ENCODE measurements around the gene PLCH2. TPM values are rescaled to one million over a fixed set of nuclear protein-coding genes. Genes with fewer than 3 reads are reported as not detected.

PLCH2 gene
- total RNA-seq, 6 experiments from 2014 or later = 0.09 to 0.34 (median 0.18) TPM; not detected in 1

- Mint-ChIP-seq H3K36me3 (ENCODE audit: low read depth) (peaks cover 1% of the 10 kb centered on the region; the same call in 1 of the 2 replicates), H3K27me3 (ENCODE audit: insufficient read depth) (peaks cover 8% of the 10 kb centered on the region), H3K9me3 (peaks cover 3% of the 10 kb centered on the region), H3K27ac (no peak overlapping the region), H3K4me3 (no peak overlapping the region), H3K4me1 (ENCODE audit: low read depth) (no peaks in the 10 kb centered on the region)
- no peak for TF ChIP-seq CTCF (IDR thresholded peaks at IDR 0.05)
- no peak for DNase-seq
Measured at GRCh38 chr1:2482588-2482987, 6.5 kb downstream of the PLCH2 start.

GRCh38 chr1:2483026-2483425 lies 6.9 kb downstream of the PLCH2 start:
- no peaks in the 10 kb centered on the region for H3K4me1 Mint-ChIP-seq (ENCODE audit: low read depth)
- no peak overlapping the region for H3K27ac Mint-ChIP-seq
- TF ChIP-seq CTCF (IDR thresholded peaks at IDR 0.05) = no peak
- H3K9me3 Mint-ChIP-seq = peaks cover 7% of the 10 kb centered on the region
- H3K4me3 Mint-ChIP-seq = no peak overlapping the region
- no peak for DNase-seq
- peaks cover 6% of the 10 kb centered on the region for H3K36me3 Mint-ChIP-seq (ENCODE audit: low read depth)
- peaks cover 9% of the 10 kb centered on the region for H3K27me3 Mint-ChIP-seq (ENCODE audit: insufficient read depth)

GRCh38 chr1:2483970-2484369 lies 7.9 kb downstream of the PLCH2 start:
- TF ChIP-seq CTCF (IDR thresholded peaks at IDR 0.05) = no peak
- Mint-ChIP-seq H3K9me3 (peaks cover 17% of the 10 kb centered on the region), H3K27me3 (ENCODE audit: insufficient read depth) (peaks cover 5% of the 10 kb centered on the region), H3K36me3 (ENCODE audit: low read depth) (peaks cover 13% of the 10 kb centered on the region), H3K4me3 (no peak overlapping the region), H3K27ac (no peak overlapping the region), H3K4me1 (ENCODE audit: low read depth) (no peaks in the 10 kb centered on the region)
- no peak for DNase-seq

GRCh38 chr1:2486041-2486440 lies 10.0 kb downstream of the PLCH2 start:
- H3K27ac Mint-ChIP-seq = no peak overlapping the region
- H3K9me3 Mint-ChIP-seq = peaks cover 23% of the 10 kb centered on the region
- no peak for DNase-seq
- H3K36me3 Mint-ChIP-seq (ENCODE audit: low read depth) = peaks cover 17% of the 10 kb centered on the region
- H3K4me3 Mint-ChIP-seq = no peak overlapping the region
- TF ChIP-seq CTCF (IDR thresholded peaks at IDR 0.05) = no peak
- H3K4me1 Mint-ChIP-seq (ENCODE audit: low read depth) = no peaks in the 10 kb centered on the region
- peaks cover 5% of the 10 kb centered on the region for H3K27me3 Mint-ChIP-seq (ENCODE audit: insufficient read depth)

GRCh38 chr1:2486558-2486957 lies 10.5 kb downstream of the PLCH2 start:
- no peak overlapping the region for H3K27ac Mint-ChIP-seq
- no peaks in the 10 kb centered on the region for H3K4me1 Mint-ChIP-seq (ENCODE audit: low read depth)
- no peak for TF ChIP-seq CTCF (IDR thresholded peaks at IDR 0.05)
- H3K4me3 Mint-ChIP-seq = no peak overlapping the region
- H3K36me3 Mint-ChIP-seq (ENCODE audit: low read depth) = peaks cover 17% of the 10 kb centered on the region
- no peak for DNase-seq
- H3K9me3 Mint-ChIP-seq = peaks cover 23% of the 10 kb centered on the region
- H3K27me3 Mint-ChIP-seq (ENCODE audit: insufficient read depth) = peaks cover 10% of the 10 kb centered on the region

- DNase-seq = no peak
- H3K4me1 Mint-ChIP-seq (ENCODE audit: low read depth) = peaks cover 3% of the 10 kb centered on the region
- peaks cover 23% of the 10 kb centered on the region for H3K9me3 Mint-ChIP-seq
- H3K27ac Mint-ChIP-seq = no peak overlapping the region
- H3K4me3 Mint-ChIP-seq = no peak overlapping the region
- H3K27me3 Mint-ChIP-seq (ENCODE audit: insufficient read depth) = peaks cover 19% of the 10 kb centered on the region
- peaks cover 17% of the 10 kb centered on the region for H3K36me3 Mint-ChIP-seq (ENCODE audit: low read depth)
- TF ChIP-seq CTCF (IDR thresholded peaks at IDR 0.05) = no peak
Measured at GRCh38 chr1:2488688-2489087, 12.6 kb downstream of the PLCH2 start.

All from HFFc6 (cell line).